Measurements from ENCODE around the gene RABGGTB.
"Not testable (repeated sequence)": the region's sequence is repeated elsewhere in the genome, so short reads cannot be mapped to it uniquely, and the experiment has no call there.

RABGGTB gene

GRCh38 chr1:75785320-75785982 lies 605 bp upstream of the RABGGTB start:
- peak overlapping the region; percentile 97 for H3K27ac Mint-ChIP-seq
- H3K4me1 Mint-ChIP-seq = peaks cover 19 to 44% of the 10 kb centered on the region in 2 donors
- ATAC-seq (replicated peaks) = peak; percentile 19 to 25
- H3K4me3 Mint-ChIP-seq = peak overlapping the region; percentile 94 to 95
- DNase-seq = no peak
- peaks cover 8 to 11% of the 10 kb centered on the region in 2 donors for H3K27me3 Mint-ChIP-seq
- peaks cover 32 to 47% of the 10 kb centered on the region in 2 donors for H3K36me3 Mint-ChIP-seq
- peaks cover 2 to 4% of the 10 kb centered on the region in 2 donors for H3K9me3 Mint-ChIP-seq

GRCh38 chr1:75786901-75787493 lies 941 bp downstream of the RABGGTB start:
- Mint-ChIP-seq H3K36me3 (peaks cover 46 to 58% of the 10 kb centered on the region in 2 donors), H3K27ac (peak overlapping the region; percentile 97), H3K4me3 (peak overlapping the region; percentile 94 to 95), H3K4me1 (peaks cover 23 to 58% of the 10 kb centered on the region in 2 donors), H3K9me3 (no peaks in the 10 kb centered on the region), H3K27me3 (no peaks in the 10 kb centered on the region)
- ATAC-seq (replicated peaks) (no peak), DNase-seq (no peak)

- Mint-ChIP-seq H3K4me3 (peak overlapping the region; percentile 94 to 95), H3K27ac (peak overlapping the region; percentile 97), H3K9me3 (no peaks in the 10 kb centered on the region), H3K27me3 (no peaks in the 10 kb centered on the region), H3K4me1 (peaks cover 23 to 58% of the 10 kb centered on the region in 2 donors), H3K36me3 (peaks cover 46 to 61% of the 10 kb centered on the region in 2 donors)
- DNase-seq (no peak), ATAC-seq (replicated peaks) (no peak)
These were observed 1.5 kb downstream of the RABGGTB start for GRCh38 chr1:75787524-75787923.

GRCh38 chr1:75789988-75790387 lies 3.9 kb downstream of the RABGGTB start:
- Mint-ChIP-seq H3K36me3 (peaks cover 55 to 78% of the 10 kb centered on the region in 2 donors), H3K9me3 (no peaks in the 10 kb centered on the region), H3K27ac (peak overlapping the region; percentile 31), H3K4me3 (peak overlapping the region; percentile 52 to 81), H3K27me3 (no peaks in the 10 kb centered on the region), H3K4me1 (peaks cover 25 to 54% of the 10 kb centered on the region in 2 donors)
- DNase-seq (no peak), ATAC-seq (replicated peaks) (no peak)

GRCh38 chr1:75791022-75791421 lies 5.0 kb downstream of the RABGGTB start:
- Mint-ChIP-seq H3K27me3 (no peaks in the 10 kb centered on the region), H3K4me3 (peak overlapping the region; percentile 55 to 81), H3K27ac (peak overlapping the region; percentile 89), H3K9me3 (no peaks in the 10 kb centered on the region), H3K36me3 (peaks cover 58 to 82% of the 10 kb centered on the region in 2 donors), H3K4me1 (peaks cover 22 to 47% of the 10 kb centered on the region in 2 donors)
- DNase-seq (no peak), ATAC-seq (replicated peaks) (no peak)

GRCh38 chr1:75792091-75792490 lies 6.0 kb downstream of the RABGGTB start:
- Mint-ChIP-seq H3K4me3 (no peak overlapping the region), H3K9me3 (no peaks in the 10 kb centered on the region), H3K27ac (no peak overlapping the region), H3K27me3 (no peaks in the 10 kb centered on the region), H3K4me1 (peaks cover 19 to 41% of the 10 kb centered on the region in 2 donors), H3K36me3 (peaks cover 56 to 80% of the 10 kb centered on the region in 2 donors)
- ATAC-seq (replicated peaks) (no peak), DNase-seq (no peak)

GRCh38 chr1:75794382-75794781 lies 8.3 kb downstream of the RABGGTB start:
- ATAC-seq (replicated peaks) (no peak), DNase-seq (no peak)
- H3K27me3 Mint-ChIP-seq = no peaks in the 10 kb centered on the region
- H3K9me3 Mint-ChIP-seq = no peaks in the 10 kb centered on the region
- no peak overlapping the region for H3K4me3 Mint-ChIP-seq
- H3K27ac Mint-ChIP-seq = no peak overlapping the region
- H3K4me1 Mint-ChIP-seq = peaks cover 12 to 25% of the 10 kb centered on the region in 2 donors
- peaks cover 49 to 75% of the 10 kb centered on the region in 2 donors for H3K36me3 Mint-ChIP-seq

GRCh38 chr1:75795703-75796193 lies 9.7 kb downstream of the RABGGTB start:
- Mint-ChIP-seq H3K36me3 (peaks cover 40 to 61% of the 10 kb centered on the region in 2 donors), H3K27me3 (no peaks in the 10 kb centered on the region), H3K4me1 (peaks cover 7 to 11% of the 10 kb centered on the region in 2 donors), H3K27ac (peak overlapping the region; percentile 51), H3K4me3 (no peak overlapping the region), H3K9me3 (no peaks in the 10 kb centered on the region)
- ATAC-seq (replicated peaks) (peak; percentile 6 to 12), DNase-seq (no peak)

GRCh38 chr1:75796376-75797272 lies 10.6 kb downstream of the RABGGTB start, which contains the start of gene MSH4:
TSS of gene MSH4 (plus strand) at chr1:75796882. CDS start at chr1:75796986, 104 bp downstream.
- H3K27me3 Mint-ChIP-seq = no peaks in the 10 kb centered on the region
- peaks cover 2 to 3% of the 10 kb centered on the region in 2 donors for H3K4me1 Mint-ChIP-seq
- peaks cover 32 to 53% of the 10 kb centered on the region in 2 donors for H3K36me3 Mint-ChIP-seq
- no peaks in the 10 kb centered on the region for H3K9me3 Mint-ChIP-seq
- ATAC-seq (replicated peaks) = peak; percentile 28 to 30
- peak within 1 kb of the TSS in 1 of 2 donors; percentile 50 for H3K4me3 Mint-ChIP-seq
- no peak for DNase-seq
- H3K27ac Mint-ChIP-seq = peak within 1 kb of the TSS; percentile 76

GRCh38 chr1:75797273-75797588 lies 11.2 kb downstream of the RABGGTB start:
- no peaks in the 10 kb centered on the region for H3K9me3 Mint-ChIP-seq
- H3K4me1 Mint-ChIP-seq = peaks cover 0 to 3% of the 10 kb centered on the region in 2 donors
- peak overlapping the region in 1 of 2 donors; percentile 50 for H3K4me3 Mint-ChIP-seq
- DNase-seq (no peak), ATAC-seq (replicated peaks) (peak; percentile 21 to 23)
- H3K36me3 Mint-ChIP-seq = peaks cover 30 to 49% of the 10 kb centered on the region in 2 donors
- peak overlapping the region; percentile 76 for H3K27ac Mint-ChIP-seq
- H3K27me3 Mint-ChIP-seq = no peaks in the 10 kb centered on the region

GRCh38 chr1:75797606-75798216 lies 11.7 kb downstream of the RABGGTB start:
- peaks cover 30 to 44% of the 10 kb centered on the region in 2 donors for H3K36me3 Mint-ChIP-seq
- peak overlapping the region; percentile 44 for H3K27ac Mint-ChIP-seq
- H3K4me3 Mint-ChIP-seq = no peak overlapping the region
- H3K9me3 Mint-ChIP-seq = no peaks in the 10 kb centered on the region
- peaks cover 0 to 3% of the 10 kb centered on the region in 2 donors for H3K4me1 Mint-ChIP-seq
- no peak for DNase-seq
- peak in 1 of 2 donors; percentile 6 for ATAC-seq (replicated peaks)
- H3K27me3 Mint-ChIP-seq = no peaks in the 10 kb centered on the region

- H3K4me1 Mint-ChIP-seq; H3K27ac Mint-ChIP-seq; H3K4me3 Mint-ChIP-seq; H3K27me3 Mint-ChIP-seq; ATAC-seq (replicated peaks); DNase-seq; H3K9me3 Mint-ChIP-seq: not testable (repeated sequence)
- peaks cover 15 to 26% of the 10 kb centered on the region in 2 donors for H3K36me3 Mint-ChIP-seq
These were observed 15.4 kb downstream of the RABGGTB start for GRCh38 chr1:75801480-75801879.

- Mint-ChIP-seq H3K4me1 (no peaks in the 10 kb centered on the region), H3K4me3 (no peak overlapping the region), H3K27me3 (no peaks in the 10 kb centered on the region), H3K9me3 (no peaks in the 10 kb centered on the region), H3K27ac (no peak overlapping the region), H3K36me3 (peaks cover 11 to 22% of the 10 kb centered on the region in 2 donors)
- no peak for ATAC-seq (replicated peaks)
- no peak for DNase-seq
These were observed 22.9 kb downstream of the RABGGTB start for GRCh38 chr1:75808921-75809320.

GRCh38 chr1:75810113-75810512 lies 24.1 kb downstream of the RABGGTB start:
- not testable (repeated sequence) for ATAC-seq (replicated peaks); H3K27ac Mint-ChIP-seq; H3K9me3 Mint-ChIP-seq; H3K4me1 Mint-ChIP-seq; DNase-seq; H3K27me3 Mint-ChIP-seq; H3K4me3 Mint-ChIP-seq
- H3K36me3 Mint-ChIP-seq = peaks cover 11 to 22% of the 10 kb centered on the region in 2 donors
